Measurements from ENCODE around the gene LIN28A.

- TF ChIP-seq CTCF (IDR thresholded peaks at IDR 0.05) (no peak), POLR2A (IDR thresholded peaks at IDR 0.05) (no peak)
Measured at GRCh38 chr1:26452459-26453183, 42.0 kb downstream of the LIN28A start.

All from vagina (tissue), 2 donors.